GM20000 (cell line): ENCODE measurements around the gene ZNF358.

Experiments
- DNase-seq: peaks from one replicate; pipeline ENCODE4 v3.0.0; 2012; ENCODE audit warnings: low spot score
- CTCF ChIP-seq: IDR thresholded peaks from 2 replicates; pipeline ENCODE4 v1.5.1; 2012; ENCODE audit warnings: mild to moderate bottlenecking, control low read depth; ENCODE audit errors: extremely low read depth, missing control alignments

Gene ZNF358

GRCh38 chr19:7505682-7506384, 10.1 kb upstream of the ZNF358 start:
- DNase-seq: peak; percentile 74
- no peak for TF ChIP-seq CTCF

DNA sequence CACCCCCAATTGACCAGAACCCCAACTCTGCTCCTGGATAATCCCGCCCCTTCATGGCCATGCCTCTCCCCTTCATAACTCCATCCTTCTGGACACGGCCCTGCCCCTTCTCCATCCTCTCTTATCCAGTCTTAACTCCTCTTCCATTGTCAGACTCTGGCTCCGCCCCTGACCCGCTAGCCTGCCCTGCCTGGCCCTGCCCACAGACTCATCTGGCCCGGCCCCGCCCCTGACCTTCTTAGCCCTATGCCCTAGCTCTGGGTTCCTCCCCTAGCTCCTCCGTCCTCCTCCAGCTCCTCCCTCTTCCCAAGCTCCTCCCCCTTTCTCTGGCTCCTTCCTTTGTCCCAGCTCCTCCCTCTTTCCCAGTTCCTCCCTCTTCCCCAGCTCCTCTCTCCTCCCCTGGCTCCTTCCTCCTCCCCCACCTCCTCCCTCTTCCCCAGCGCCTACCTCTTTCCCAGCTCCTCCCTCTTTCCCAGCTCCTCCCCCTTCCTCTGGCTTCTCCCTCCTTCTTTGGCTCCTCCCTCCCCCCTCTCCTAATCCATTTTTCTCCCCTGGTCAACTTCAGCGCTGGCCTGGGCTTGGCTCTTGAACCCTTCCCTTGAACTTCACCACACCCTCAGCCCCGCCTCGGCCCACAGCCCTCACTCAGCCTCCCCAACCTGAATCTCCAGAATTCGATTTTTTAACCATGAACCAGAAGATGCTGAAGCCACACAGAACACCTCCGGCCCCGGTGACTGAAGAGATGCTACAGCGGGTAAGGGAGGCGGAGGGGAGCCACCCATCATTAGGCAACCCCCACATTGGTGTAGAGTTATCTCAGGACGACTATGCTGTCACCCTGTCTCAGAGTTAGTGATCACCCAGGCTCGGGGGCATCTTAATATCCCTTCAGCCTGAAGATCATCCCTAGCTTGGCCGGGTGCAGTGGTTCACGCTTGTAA, 9.2 kb upstream of the ZNF358 start:
- peak; percentile 71 for DNase-seq
- no peak for TF ChIP-seq CTCF

DNA sequence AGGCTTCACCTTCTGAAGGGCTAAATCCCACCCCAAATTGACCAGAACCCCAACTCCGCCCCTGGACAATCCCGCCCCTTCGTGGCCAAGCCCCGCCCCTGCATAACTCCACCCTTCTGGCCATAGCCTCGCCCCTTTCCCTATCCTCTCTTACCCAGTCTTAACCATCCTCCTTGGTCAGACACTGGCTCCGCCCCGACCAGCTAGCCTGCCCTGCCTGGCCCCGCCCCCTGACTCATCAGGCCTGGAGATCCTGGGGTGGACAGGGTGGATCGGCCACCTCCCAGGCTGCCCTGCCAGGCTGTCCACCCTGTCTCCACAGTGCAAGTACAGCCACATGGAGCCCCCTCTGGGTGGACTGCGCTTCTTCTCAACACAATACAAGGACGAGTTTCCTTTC, 8.0 kb upstream of the ZNF358 start:
- no peak for DNase-seq
- TF ChIP-seq CTCF: no peak

- no peak for DNase-seq
- no peak for TF ChIP-seq CTCF
These were observed 6.3 kb upstream of the ZNF358 start for GRCh38 chr19:7509625-7510024.

GRCh38 chr19:7512400-7512851, 3.5 kb upstream of the ZNF358 start:
- no peak for TF ChIP-seq CTCF
- DNase-seq: no peak

GRCh38 chr19:7513809-7514642, 1.9 kb upstream of the ZNF358 start:
- DNase-seq: no peak
- no peak for TF ChIP-seq CTCF
